Liver (tissue), 9 donors: Measurements from ENCODE around the gene HSH2D. TPM values are rescaled to one million over a fixed set of nuclear protein-coding genes. Genes with fewer than 3 reads are reported as not detected.

Source experiments
- DNase-seq: peaks from one replicate; pipeline ENCODE4 v3.0.0-alpha.2; 2017; ENCODE audit warnings: low spot score
- H3K27ac ChIP-seq, 2 donors: one replicate each; pipeline ENCODE4 v1.7.0; 2013; ENCODE audit warnings: inconsistent platforms in 2 of 2, low read length in 2 of 2, control low read depth in 1 of 2, low read depth in 1 of 2, mild to moderate bottlenecking in 1 of 2
- H3K27me3 ChIP-seq, 4 donors: one replicate each; pipeline versions ENCODE4 v1.6.1 to v1.7.0; 2013; ENCODE audit warnings: low read length in 3 of 4, inconsistent platforms in 1 of 4, mild to moderate bottlenecking in 1 of 4, moderate library complexity in 1 of 4; ENCODE audit not compliant: control insufficient read depth in 4 of 4, insufficient read depth in 4 of 4
- H3K36me3 ChIP-seq, 4 donors: one replicate each; pipeline versions ENCODE4 v1.6.1 to v1.7.0; 2013; ENCODE audit warnings: low read length in 3 of 4, mild to moderate bottlenecking in 3 of 4, low read depth in 1 of 4, moderate library complexity in 1 of 4; ENCODE audit not compliant: control insufficient read depth in 4 of 4, insufficient read depth in 3 of 4
- H3K4me1 ChIP-seq, 4 donors: one replicate each; pipeline versions ENCODE4 v1.6.1 to v1.7.0; 2013; ENCODE audit warnings: low read length in 3 of 4, mild to moderate bottlenecking in 3 of 4, moderate library complexity in 1 of 4; ENCODE audit not compliant: control insufficient read depth in 4 of 4, insufficient read depth in 4 of 4
- H3K4me3 ChIP-seq, 3 donors: one replicate each; pipeline versions ENCODE4 v1.6.1 to v1.7.0; 2013; ENCODE audit warnings: low read length in 3 of 3, control low read depth in 1 of 3, low read depth in 1 of 3, mild to moderate bottlenecking in 1 of 3
- H3K9ac ChIP-seq, 2 donors: one replicate each; pipeline ENCODE4 v1.7.0; 2013; ENCODE audit warnings: low read length in 2 of 2, mild to moderate bottlenecking in 2 of 2, moderate library complexity in 2 of 2, control low read depth in 1 of 2, low read depth in 1 of 2
- H3K9me3 ChIP-seq, 4 donors: one replicate each; pipeline versions ENCODE4 v1.6.1 to v1.7.0; 2013; ENCODE audit warnings: low read length in 3 of 4; ENCODE audit not compliant: control insufficient read depth in 4 of 4
- ATF3 ChIP-seq: IDR thresholded peaks from 2 replicates; pipeline ENCODE4 v1.6.1; 2016; ENCODE audit warnings: antibody characterized with exemption
- CTCF ChIP-seq: fragments of 150-350 bp; IDR thresholded peaks from 2 replicates; pipeline ENCODE4 v1.5.1; 2017; ENCODE audit warnings: improper control_type of control experiment, low read depth, low read length; ENCODE audit not compliant: missing input control
- EGR1 ChIP-seq, 2 donors: IDR thresholded peaks; 2 replicates each; pipeline ENCODE4 v1.6.1; 2016 to 2018; ENCODE audit warnings: antibody characterized with exemption in 2 of 2, low read depth in 2 of 2
- FOXA1 ChIP-seq: IDR thresholded peaks from 2 replicates; pipeline ENCODE4 v1.6.1; 2016; ENCODE audit warnings: antibody characterized with exemption
- FOXA2 ChIP-seq: IDR thresholded peaks from 2 replicates; pipeline ENCODE4 v1.6.1; 2016; ENCODE audit warnings: antibody characterized with exemption
- GABPA ChIP-seq, 2 donors: IDR thresholded peaks in 1 of 2; conservative IDR thresholded peaks in 1 of 2; 2 replicates each; pipeline ENCODE4 v1.6.1; 2016; ENCODE audit warnings: antibody characterized with exemption in 2 of 2, mild to moderate bottlenecking in 1 of 2, moderate library complexity in 1 of 2
- HNF4A ChIP-seq, 2 donors: conservative IDR thresholded peaks; 2 replicates each; pipeline ENCODE4 v1.6.1; 2016; ENCODE audit warnings: antibody characterized with exemption in 2 of 2, mild to moderate bottlenecking in 2 of 2
- HNF4G ChIP-seq: IDR thresholded peaks from 2 replicates; pipeline ENCODE4 v1.6.1; 2016; ENCODE audit warnings: antibody characterized with exemption
- JUND ChIP-seq, 2 donors: IDR thresholded peaks; 2 replicates each; pipeline ENCODE4 v1.6.1; 2016; ENCODE audit warnings: antibody characterized with exemption in 2 of 2
- MAX ChIP-seq: IDR thresholded peaks from 2 replicates; pipeline ENCODE4 v1.6.1; 2016; ENCODE audit warnings: antibody characterized with exemption
- NR2F2 ChIP-seq: IDR thresholded peaks from 2 replicates; pipeline ENCODE4 v1.6.1; 2016; ENCODE audit warnings: antibody characterized with exemption
- RAD21 ChIP-seq, 2 donors: IDR thresholded peaks; 2 replicates each; pipeline ENCODE4 v1.6.1; 2016; ENCODE audit warnings: antibody characterized with exemption in 2 of 2, mild to moderate bottlenecking in 2 of 2
- REST ChIP-seq: IDR thresholded peaks from 2 replicates; pipeline ENCODE4 v1.6.1; 2016; ENCODE audit warnings: antibody characterized with exemption, mild to moderate bottlenecking
- RXRA ChIP-seq, 2 donors: IDR thresholded peaks; 2 replicates each; pipeline ENCODE4 v1.6.1; 2017 to 2018; ENCODE audit warnings: antibody characterized with exemption in 2 of 2, mild to moderate bottlenecking in 1 of 2
- SP1 ChIP-seq: IDR thresholded peaks from 2 replicates; pipeline ENCODE4 v1.6.1; 2018; ENCODE audit warnings: antibody characterized with exemption, mild to moderate bottlenecking
- TAF1 ChIP-seq: conservative IDR thresholded peaks from 2 replicates; pipeline ENCODE4 v1.6.1; 2016; ENCODE audit warnings: antibody characterized with exemption, mild to moderate bottlenecking
- YY1 ChIP-seq: IDR thresholded peaks from 2 replicates; pipeline ENCODE4 v1.6.1; 2016; ENCODE audit warnings: antibody characterized with exemption, mild to moderate bottlenecking
- ZBTB33 ChIP-seq: IDR thresholded peaks from 2 replicates; pipeline ENCODE4 v1.6.1; 2016; ENCODE audit warnings: antibody characterized with exemption
- WGBS: extraction: QIAGEN DNeasy Blood & Tissue Kit; methylation state at CpG from one replicate; pipeline ENCODE4 v1.1.7; 2013; 5-methylcytosine and 5-hydroxymethylcytosine counted together
- polyA plus RNA-seq, 2 donors: library from polyadenylated mRNA; stranded (reverse) in 1 of 2; unstranded in 1 of 2; fragments of 200-250 nt in 1 of 2; fragments of >200 nt in 1 of 2; fragmentation: Nextera tagmentation in 1 of 2; extraction: Ambion mirVana in 1 of 2; gene quantifications; one replicate each; pipeline versions ENCODE4 v1.2.1 to v1.2.3, GENCODE V29; 2013 to 2015
- total RNA-seq, 2 donors: library from RNA; depleted of rRNA; stranded (reverse); fragments of >200 nt; gene quantifications; one replicate each; pipeline ENCODE4 v1.2.3, GENCODE V29; 2014
- donor health status: healthy.
- donor health status: healthy.
- donor health status: healthy.
- donor health status: healthy.
- donor health status: healthy.

Gene HSH2D
- total and polyA plus RNA-seq, 4 donors, result 0.33 to 2.9 (median 1.2) TPM

- under 1% methylated on average over 39 of the region's 39 CpGs for WGBS
- TF ChIP-seq HNF4A (conservative IDR thresholded peaks at IDR 0.05) (peak; percentile 35 to 56), FOXA2 (no peak), RAD21 (IDR thresholded peaks at IDR 0.05) (peak; percentile 41 to 59), RXRA (IDR thresholded peaks at IDR 0.05) (peak; percentile 37 to 41), GABPA (IDR thresholded peaks at IDR 0.05 in 1 of 2, conservative IDR thresholded peaks at IDR 0.05 in 1 of 2) (peak; percentile 90 to 98), EGR1 (IDR thresholded peaks at IDR 0.05; ENCODE audit: low read depth in 2 of 2) (peak; percentile 96 to 99), SP1 (peak; percentile 83), CTCF (peak; percentile 35), REST (peak; percentile 64), HNF4G (no peak), NR2F2 (no peak), ATF3 (no peak), ZBTB33 (no peak), MAX (peak; percentile 98), TAF1 (peak; percentile 95), FOXA1 (no peak), JUND (IDR thresholded peaks at IDR 0.05) (no peak), YY1 (peak; percentile 99)
Measured at GRCh38 chr19:16185123-16185767, 41.8 kb downstream of the HSH2D start, which contains the start of gene FAM32A. Gene FAM32A, plus strand, starts transcription at chr19:16185410. Its CDS starts 33 bp downstream, at chr19:16185443.

More at GRCh38 chr19:16185123-16185767, 41.8 kb downstream of the HSH2D start, which contains the start of gene FAM32A:
- H3K27ac ChIP-seq, result peak within 1 kb of the TSS; percentile 63 to 64
- peaks cover 8 to 29% (median 21%) of the 10 kb centered on the region in 4 donors for H3K4me1 ChIP-seq
- H3K27me3 ChIP-seq, result no peaks in the 10 kb centered on the region
- H3K4me3 ChIP-seq, result peak within 1 kb of the TSS; percentile 75 to 97 (median 95)
- DNase-seq, result peak; percentile 98
- peaks cover 2 to 15% (median 6%) of the 10 kb centered on the region in 4 donors for H3K36me3 ChIP-seq
- H3K9me3 ChIP-seq, result no peaks in the 10 kb centered on the region
- peak within 1 kb of the TSS; percentile 79 to 87 for H3K9ac ChIP-seq
